Measurements from ENCODE around the gene HYAL1. TPM values are rescaled to one million over a fixed set of nuclear protein-coding genes. Genes with fewer than 3 reads are reported as not detected.
A peak's percentile ranks its signal among the peaks of the same experiment; 100 is the strongest.

Gene HYAL1
- total RNA-seq, 2 donors from 2014 or later: 2.0 TPM

DNA sequence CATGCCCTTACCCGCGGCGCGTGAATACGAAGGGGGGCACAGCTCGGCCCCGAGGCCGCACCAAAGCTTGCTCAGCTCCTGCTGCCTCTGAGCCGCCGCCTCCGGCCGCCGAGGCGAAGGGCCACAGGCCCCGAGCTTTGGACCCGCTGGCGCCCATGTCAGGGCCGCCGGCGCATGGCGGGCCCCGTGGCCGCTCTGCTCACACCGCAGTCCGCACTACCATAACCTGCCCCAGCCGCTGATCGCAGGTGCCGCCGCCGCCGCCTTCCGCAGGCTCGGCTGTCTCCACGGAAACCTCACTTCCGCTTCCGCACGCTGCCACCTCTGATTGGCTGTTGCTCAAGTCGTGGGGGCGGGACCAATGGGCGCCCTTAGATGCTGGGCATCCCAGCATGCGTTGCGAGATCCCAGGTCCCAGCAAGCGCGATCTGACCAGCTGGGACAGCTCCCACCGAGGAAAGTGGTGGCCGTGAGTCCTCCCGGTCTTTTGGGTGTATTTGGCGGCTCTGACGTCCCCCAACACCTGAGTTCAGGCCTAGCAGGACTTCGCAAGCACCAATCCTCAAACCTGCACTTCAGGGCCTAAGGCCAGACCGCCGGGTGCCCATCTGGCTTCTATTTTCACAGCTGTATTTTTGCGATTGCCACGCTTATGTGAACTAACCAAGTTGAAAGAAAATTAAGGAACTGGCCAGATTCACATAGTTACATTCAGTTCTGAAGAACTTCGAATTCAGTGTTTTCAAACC is 24.7 kb upstream of the HYAL1 start, which contains the start of gene TUSC2:
Gene TUSC2 (minus strand): TSS at position 281 of the 749 bp plus-strand sequence. CDS start 124 bp downstream, at position 157.
- H3K27me3 ChIP-seq (replicated peaks; ENCODE audit: insufficient read depth): no peaks in the 10 kb centered on the region
- H3K9me3 ChIP-seq: no peaks in the 10 kb centered on the region
- H3K27ac ChIP-seq: peak within 1 kb of the TSS; percentile 73 to 77
- H3K4me1 ChIP-seq (replicated peaks): peaks cover 10% of the 10 kb centered on the region
- peak within 1 kb of the TSS; percentile 96 to 99 for H3K4me3 ChIP-seq
- peak; percentile 98 for DNase-seq (ENCODE audit: low spot score)
- TF ChIP-seq CTCF (IDR thresholded peaks at IDR 0.05) (peak in 2 of 4 experiments; percentile 12 to 32), POLR2AphosphoS5 (IDR thresholded peaks at IDR 0.05) (peak; percentile 99), POLR2A (IDR thresholded peaks at IDR 0.05) (peak; percentile 69)
- intact Hi-C loops (cut with DNase I): no loop called here
- peaks cover 8 to 13% of the 10 kb centered on the region in 2 donors for H3K36me3 ChIP-seq
- WGBS: 1% methylated on average over 53 of the region's 55 CpGs

- H3K27ac ChIP-seq: peak overlapping the region in 1 of 2 donors; percentile 77
- H3K36me3 ChIP-seq: peaks cover 8 to 13% of the 10 kb centered on the region in 2 donors
- WGBS: 44% methylated on average over 4 of the region's 4 CpGs
- TF ChIP-seq POLR2A (IDR thresholded peaks at IDR 0.05): no peak
- TF ChIP-seq POLR2AphosphoS5 (IDR thresholded peaks at IDR 0.05): no peak
- no peak for TF ChIP-seq CTCF (IDR thresholded peaks at IDR 0.05)
- no peaks in the 10 kb centered on the region for H3K9me3 ChIP-seq
- peaks cover 9% of the 10 kb centered on the region for H3K4me1 ChIP-seq (replicated peaks)
- no peaks in the 10 kb centered on the region for H3K27me3 ChIP-seq (replicated peaks; ENCODE audit: insufficient read depth)
- peak overlapping the region; percentile 96 to 99 for H3K4me3 ChIP-seq
- intact Hi-C loops (cut with DNase I): no loop called here
- DNase-seq (ENCODE audit: low spot score): no peak
Observed at GRCh38 chr3:50327129-50327528, 23.8 kb upstream of the HYAL1 start.

GRCh38 chr3:50326182-50326541 is 22.8 kb upstream of the HYAL1 start:
- Histone ChIP-seq H3K4me3 (no peak overlapping the region), H3K36me3 (peaks cover under 1 to 13% of the 10 kb centered on the region in 2 donors), H3K9me3 (no peaks in the 10 kb centered on the region), H3K27me3 (replicated peaks; ENCODE audit: insufficient read depth) (no peaks in the 10 kb centered on the region), H3K4me1 (replicated peaks) (peaks cover 9% of the 10 kb centered on the region), H3K27ac (no peak overlapping the region)
- TF ChIP-seq CTCF (IDR thresholded peaks at IDR 0.05) (no peak), POLR2AphosphoS5 (IDR thresholded peaks at IDR 0.05) (no peak), POLR2A (IDR thresholded peaks at IDR 0.05) (no peak)
- 79% methylated on average over 8 of the region's 8 CpGs for WGBS
- no peak for DNase-seq (ENCODE audit: low spot score)
- intact Hi-C loops (cut with DNase I): no loop called here

DNA sequence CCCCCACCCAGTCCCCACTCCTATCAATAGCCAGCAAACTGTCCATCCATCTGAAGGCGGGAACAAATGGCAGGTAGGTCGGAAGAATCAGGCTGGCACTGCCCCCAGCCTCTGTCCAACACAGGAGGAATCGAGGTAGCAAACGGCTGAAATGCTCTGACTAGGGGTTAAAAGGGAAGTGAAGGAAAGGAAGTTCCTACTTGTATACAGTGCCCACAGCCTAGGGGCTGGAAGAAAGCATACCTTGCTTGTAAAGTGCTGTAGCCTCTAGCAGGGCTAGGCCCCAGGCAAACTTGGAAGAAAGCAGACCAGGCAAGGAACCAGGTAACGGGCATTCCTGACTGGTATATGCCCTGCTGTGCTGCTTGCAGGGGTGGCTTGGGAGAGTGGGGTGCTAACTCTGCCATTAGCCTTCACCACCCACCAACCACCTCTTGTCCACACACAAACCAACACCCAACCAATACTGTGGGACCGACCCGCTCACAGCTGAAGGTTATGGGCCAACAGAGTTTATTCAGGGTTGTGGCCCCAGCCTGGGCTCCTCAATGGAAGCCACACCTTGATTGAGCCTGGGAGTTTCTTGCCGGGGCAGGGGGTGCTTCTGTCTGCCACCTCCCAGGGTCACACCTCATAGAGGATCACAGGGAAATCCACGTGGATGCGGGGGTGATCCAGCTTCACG is 22.3 kb upstream of the HYAL1 start:
- peaks cover 0 to 11% of the 10 kb centered on the region in 2 donors for H3K36me3 ChIP-seq
- no peak overlapping the region for H3K27ac ChIP-seq
- no peak for TF ChIP-seq POLR2AphosphoS5 (IDR thresholded peaks at IDR 0.05)
- no peak for TF ChIP-seq CTCF (IDR thresholded peaks at IDR 0.05)
- TF ChIP-seq POLR2A (IDR thresholded peaks at IDR 0.05): no peak
- H3K27me3 ChIP-seq (replicated peaks; ENCODE audit: insufficient read depth): no peaks in the 10 kb centered on the region
- 86% methylated on average over 11 of the region's 11 CpGs for WGBS
- no peaks in the 10 kb centered on the region for H3K9me3 ChIP-seq
- peaks cover 9% of the 10 kb centered on the region for H3K4me1 ChIP-seq (replicated peaks)
- H3K4me3 ChIP-seq: no peak overlapping the region
- intact Hi-C loops (cut with DNase I): no loop called here
- no peak for DNase-seq (ENCODE audit: low spot score)

All from prostate gland (tissue), 2 donors.